Measurements from ENCODE around the gene DNM2. TPM values are rescaled to one million over a fixed set of nuclear protein-coding genes. Genes with fewer than 3 reads are reported as not detected.

DNM2 gene
- total and polyA plus RNA-seq, 2 of the 13 experiments (the other 11 are each of a cell fraction or from before 2014, with no cell fraction given) = 41.7 to 59.8 TPM

- in situ Hi-C loops (cut with HindIII; ENCODE audit: extremely low pct_ligation_motif_present, low pct_unique_long_range_greater_than_20kb) = no loop called here
- intact Hi-C loops (cut with micrococcal nuclease; ENCODE audit: unreplicated experiment) = no loop called here
- no peak for FAIRE-seq
- no peaks in the 10 kb centered on the region; a peak in 1 of 5 replicates for H3K27me3 ChIP-seq (ENCODE audit: control insufficient read depth in 1 of 2, insufficient read depth in 2 of 2, low read length in 2 of 2)
- no peak overlapping the region for H3K27ac ChIP-seq (ENCODE audit: extremely low read length, insufficient read depth, low read length)
- H3K9ac ChIP-seq (ENCODE audit: insufficient read depth, low read depth, low read length) = no peak overlapping the region
- peaks cover 53 to 93% of the 10 kb centered on the region in 2 experiments for H3K36me3 ChIP-seq (replicated peaks in 1 of 2; ENCODE audit: control insufficient read depth in 1 of 2, insufficient read depth in 2 of 2, low read length in 2 of 2)
- H3K4me1 ChIP-seq (ENCODE audit: insufficient read depth, low read length) = no peaks in the 10 kb centered on the region
- no peak overlapping the region for H2AFZ ChIP-seq (ENCODE audit: low read length)
- ChIA-PET POLR2A (no interaction called here), CTCF (ENCODE audit: low intra/inter-chr PET ratio, low total read pairs) (no interaction called here)
- BruUV-seq (replicated peaks) = no TSS peak
- H3K9me3 ChIP-seq (ENCODE audit: low read length) = no peaks in the 10 kb centered on the region
- no peak overlapping the region for H3K4me3 ChIP-seq (replicated peaks in 1 of 3; ENCODE audit: insufficient read depth in 1 of 3, low read depth in 2 of 3, low read length in 3 of 3)
- no peak overlapping the region for H3K4me2 ChIP-seq (ENCODE audit: low read depth, low read length)
- H3K79me2 ChIP-seq (ENCODE audit: insufficient read depth, low read length) = peaks cover 19% of the 10 kb centered on the region
- no peak for DNase-seq (ENCODE audit: low spot score)
- ATAC-seq = no peak
- WGBS (ENCODE audit: low lambda C conversion rate) = 95% methylated on average over 10 of the region's 18 CpGs
- TF ChIP-seq AGO2 (optimal IDR thresholded peaks at IDR 0.05; ENCODE audit: low read depth, low read length) (peak; percentile 53), NR2C2 (CRISPR knock-in tag; IDR thresholded peaks at IDR 0.05; ENCODE audit: borderline replicate concordance) (no peak)
- peaks cover 9% of the 10 kb centered on the region; the same call in 1 of the 2 replicates for H4K20me1 ChIP-seq (ENCODE audit: insufficient read depth, low read length)
Measured at GRCh38 chr19:10679743-10680142, 38.1 kb upstream of the DNM2 start.

DNA sequence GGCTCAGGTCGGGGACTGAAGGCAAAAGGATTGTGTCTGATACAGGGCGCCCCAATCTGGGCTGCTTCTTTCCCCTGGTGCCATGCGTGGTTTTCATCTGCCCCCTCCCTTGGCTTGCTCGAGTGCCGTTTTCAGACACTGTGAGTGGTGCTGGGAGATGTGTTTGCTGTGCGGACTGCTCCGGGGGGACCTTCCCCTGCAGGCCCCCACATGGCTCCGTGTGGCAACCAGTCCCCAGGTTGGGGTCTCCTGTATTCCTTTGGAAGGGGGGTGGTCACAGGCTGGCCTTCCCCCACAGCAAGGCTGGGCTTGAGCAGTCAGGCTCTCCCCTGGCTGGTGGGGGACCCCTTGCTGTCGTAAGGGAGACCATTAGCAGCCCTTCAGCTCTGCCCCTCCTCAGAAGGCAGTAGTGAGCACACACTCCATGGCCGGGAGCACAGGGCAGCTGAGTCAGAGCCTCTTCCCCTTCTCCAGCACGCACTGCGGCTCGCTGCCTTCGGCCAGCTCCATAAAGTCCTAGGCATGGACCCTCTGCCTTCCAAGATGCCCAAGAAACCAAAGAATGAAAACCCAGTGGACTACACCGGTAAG is 37.2 kb upstream of the DNM2 start:
- Histone ChIP-seq H3K4me3 (replicated peaks in 1 of 3; ENCODE audit: insufficient read depth in 1 of 3, low read depth in 2 of 3, low read length in 3 of 3) (no peak overlapping the region), H3K27ac (ENCODE audit: extremely low read length, insufficient read depth, low read length) (no peak overlapping the region), H3K4me2 (ENCODE audit: low read depth, low read length) (no peak overlapping the region), H4K20me1 (ENCODE audit: insufficient read depth, low read length) (peaks cover 4% of the 10 kb centered on the region; the same call in 1 of the 2 replicates), H3K79me2 (ENCODE audit: insufficient read depth, low read length) (peaks cover 14% of the 10 kb centered on the region), H3K4me1 (ENCODE audit: insufficient read depth, low read length) (no peaks in the 10 kb centered on the region), H3K27me3 (ENCODE audit: control insufficient read depth in 1 of 2, insufficient read depth in 2 of 2, low read length in 2 of 2) (no peaks in the 10 kb centered on the region; a peak in 1 of 5 replicates), H3K36me3 (replicated peaks in 1 of 2; ENCODE audit: control insufficient read depth in 1 of 2, insufficient read depth in 2 of 2, low read length in 2 of 2) (peaks cover 55 to 93% of the 10 kb centered on the region in 2 experiments), H3K9me3 (ENCODE audit: low read length) (no peaks in the 10 kb centered on the region), H2AFZ (ENCODE audit: low read length) (no peak overlapping the region), H3K9ac (ENCODE audit: insufficient read depth, low read depth, low read length) (no peak overlapping the region)
- no TSS peak for BruUV-seq (replicated peaks)
- DNase-seq (ENCODE audit: low spot score) (no peak), FAIRE-seq (no peak), ATAC-seq (no peak)
- intact Hi-C loops (cut with micrococcal nuclease; ENCODE audit: unreplicated experiment) (no loop called here), in situ Hi-C loops (cut with HindIII; ENCODE audit: extremely low pct_ligation_motif_present, low pct_unique_long_range_greater_than_20kb) (no loop called here)
- WGBS (ENCODE audit: low lambda C conversion rate) = 98% methylated on average over 10 of the region's 15 CpGs
- CTCF ChIA-PET (ENCODE audit: low intra/inter-chr PET ratio, low total read pairs) = no interaction called here
- POLR2A ChIA-PET = no interaction called here
- no peak for TF ChIP-seq ZNF354B (CRISPR knock-in tag; IDR thresholded peaks at IDR 0.05)
- TF ChIP-seq FOXA3 (CRISPR knock-in tag; IDR thresholded peaks at IDR 0.05) = no peak
- no peak for TF ChIP-seq GFI1 (CRISPR knock-in tag; IDR thresholded peaks at IDR 0.05; ENCODE audit: borderline replicate concordance)
- no peak for TF ChIP-seq FOXO4 (CRISPR knock-in tag; conservative IDR thresholded peaks at IDR 0.05)
- TF ChIP-seq, protein P1, sequence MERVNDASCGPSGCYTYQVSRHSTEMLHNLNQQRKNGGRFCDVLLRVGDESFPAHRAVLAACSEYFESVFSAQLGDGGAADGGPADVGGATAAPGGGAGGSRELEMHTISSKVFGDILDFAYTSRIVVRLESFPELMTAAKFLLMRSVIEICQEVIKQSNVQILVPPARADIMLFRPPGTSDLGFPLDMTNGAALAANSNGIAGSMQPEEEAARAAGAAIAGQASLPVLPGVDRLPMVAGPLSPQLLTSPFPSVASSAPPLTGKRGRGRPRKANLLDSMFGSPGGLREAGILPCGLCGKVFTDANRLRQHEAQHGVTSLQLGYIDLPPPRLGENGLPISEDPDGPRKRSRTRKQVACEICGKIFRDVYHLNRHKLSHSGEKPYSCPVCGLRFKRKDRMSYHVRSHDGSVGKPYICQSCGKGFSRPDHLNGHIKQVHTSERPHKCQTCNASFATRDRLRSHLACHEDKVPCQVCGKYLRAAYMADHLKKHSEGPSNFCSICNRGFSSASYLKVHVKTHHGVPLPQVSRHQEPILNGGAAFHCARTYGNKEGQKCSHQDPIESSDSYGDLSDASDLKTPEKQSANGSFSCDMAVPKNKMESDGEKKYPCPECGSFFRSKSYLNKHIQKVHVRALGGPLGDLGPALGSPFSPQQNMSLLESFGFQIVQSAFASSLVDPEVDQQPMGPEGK (CRISPR knock-in tag; IDR thresholded peaks at IDR 0.05) = no peak
- no peak for TF ChIP-seq MXD1 (CRISPR knock-in tag; IDR thresholded peaks at IDR 0.05)
- TF ChIP-seq RNF2 (conservative IDR thresholded peaks at IDR 0.05; ENCODE audit: low read depth) = no peak
- TF ChIP-seq NFKBIZ (CRISPR knock-in tag; IDR thresholded peaks at IDR 0.05) = no peak
- no peak for TF ChIP-seq ZNF512B (CRISPR knock-in tag; IDR thresholded peaks at IDR 0.05; ENCODE audit: borderline replicate concordance)

Data from HepG2 (cell line).